Limb (tissue), 2 donors: ENCODE measurements around the gene INF2.
"Not testable (repeated sequence)": the region's sequence is repeated elsewhere in the genome, so short reads cannot be mapped to it uniquely, and the experiment has no call there.

ENCODE experiments used
- DNase-seq, 2 donors: peaks; one replicate each; pipeline ENCODE4 v3.0.0-alpha.2; 2016; ENCODE audit errors: extremely low spot score in 2 of 2

The INF2 gene

GRCh38 chr14:104718871-104719270 lies 29.5 kb downstream of the INF2 start:
- no peak for DNase-seq

- DNase-seq = no peak
These were observed 29.9 kb downstream of the INF2 start for GRCh38 chr14:104719343-104719742.

- DNase-seq = no peak
These were observed 32.4 kb downstream of the INF2 start for GRCh38 chr14:104721505-104722431.

GRCh38 chr14:104722938-104723650 lies 33.7 kb downstream of the INF2 start:
- DNase-seq = no peak

GRCh38 chr14:104723651-104724406 lies 34.4 kb downstream of the INF2 start, which contains the start of gene ADSS1:
Gene ADSS1 (plus strand): TSS chr14:104724229. CDS start chr14:104724271, 42 bp downstream.
- peak in 1 of 2 donors; percentile 76 for DNase-seq

GRCh38 chr14:104724407-104724980 lies 35.1 kb downstream of the INF2 start:
- DNase-seq = peak in 1 of 2 donors; percentile 63

GRCh38 chr14:104724981-104725771 lies 35.8 kb downstream of the INF2 start:
- peak; percentile 46 to 66 for DNase-seq

- no peak for DNase-seq
These were observed 36.5 kb downstream of the INF2 start for GRCh38 chr14:104725772-104726548.

GRCh38 chr14:104726600-104727451 lies 37.4 kb downstream of the INF2 start:
- DNase-seq = no peak

- DNase-seq = no peak
These were observed 39.2 kb downstream of the INF2 start for GRCh38 chr14:104728631-104729030.

GRCh38 chr14:104729176-104729834 lies 39.9 kb downstream of the INF2 start:
- not testable (repeated sequence) for DNase-seq

GRCh38 chr14:104729835-104730181 lies 40.4 kb downstream of the INF2 start:
- no peak for DNase-seq

GRCh38 chr14:104730487-104730886 lies 41.1 kb downstream of the INF2 start:
- no peak for DNase-seq

- DNase-seq = no peak
These were observed 42.2 kb downstream of the INF2 start for GRCh38 chr14:104731320-104732294.

GRCh38 chr14:104732355-104732804 lies 43.0 kb downstream of the INF2 start:
- DNase-seq = no peak

- DNase-seq = no peak
These were observed 43.7 kb downstream of the INF2 start for GRCh38 chr14:104732931-104733681.
